GM12878 (cell line): ENCODE data around the gene FADD. TPM values are rescaled to one million over a fixed set of nuclear protein-coding genes. Genes with fewer than 3 reads are reported as not detected.

ENCODE experiments used
- ATAC-seq: fragments of 200-7000 bp; cut with Tn5 transposase; 3 replicates; pipeline ENCODE4 v1.9.1; 2020; ENCODE audit warnings: mild to moderate bottlenecking, moderate library complexity
- BruUV-seq: library from RNA; stranded (reverse); fragments of 400-500 nt; replicated peaks from 2 replicates; lab custom pipeline; 2021; lab: Mats Ljungman, UMichigan
- CTCF ChIA-PET: fragments of 300-600 bp; sonication (Branson Sonifier 250); formaldehyde crosslinking; extraction: SDS; loops from one replicate; lab custom pipeline; 2021; ENCODE audit warnings: inconsistent platforms; lab: Yijun Ruan, JAX
- POLR2A ChIA-PET: fragments of 350-600 bp; formaldehyde crosslinking; extraction: SDS; loops from one replicate; lab custom pipeline; 2021; ENCODE audit warnings: inconsistent platforms; lab: Charles Lee
- RAD21 ChIA-PET: fragments of 300-600 bp; sonication (Branson Sonifier 250); formaldehyde crosslinking; loops from one replicate; lab custom pipeline; 2023; ENCODE audit warnings: antibody characterized with exemption; ENCODE audit not compliant: unreplicated experiment; lab: Charles Lee
- SMC1A ChIA-PET: fragments of 300-600 bp; sonication (Branson Sonifier 250); formaldehyde crosslinking; loops from one replicate; lab custom pipeline; 2023; ENCODE audit not compliant: unreplicated experiment, uncharacterized antibody; lab: Charles Lee
- DNase-seq: peaks from one replicate; pipeline ENCODE4 v3.0.0-alpha.2; 2011; ENCODE audit warnings: low read depth, low spot score
- FAIRE-seq: peaks from 3 replicates; lab custom pipeline; 2011; peaks lifted over from hg19 to GRCh38; lab: Jason Lieb, UNC
- H2AFZ ChIP-seq: 2 replicates; pipeline ENCODE4 v1.6.0; 2011; ENCODE audit warnings: low read depth, low read length, control low read depth; ENCODE audit not compliant: control insufficient read depth
- H3K27ac ChIP-seq: 2 replicates; pipeline ENCODE4 v1.5.1; 2011; ENCODE audit warnings: control low read depth; ENCODE audit not compliant: control insufficient read depth, insufficient read depth
- H3K27me3 ChIP-seq, 2 experiments: replicated peaks in 1 of 2; 2 replicates each; pipeline versions ENCODE4 v1.6.0 to v1.6.1; 2011; ENCODE audit warnings: low read length in 1 of 2; ENCODE audit not compliant: control insufficient read depth in 2 of 2, insufficient read depth in 2 of 2
- H3K36me3 ChIP-seq, 2 experiments: 2 replicates each; pipeline ENCODE4 v1.5.1; 2011; ENCODE audit warnings: low read length in 1 of 2; ENCODE audit not compliant: control insufficient read depth in 2 of 2, insufficient read depth in 2 of 2
- H3K4me1 ChIP-seq: 2 replicates; pipeline ENCODE4 v1.6.1; 2011; ENCODE audit warnings: mild to moderate bottlenecking, low read length, moderate library complexity, mixed read lengths; ENCODE audit not compliant: control insufficient read depth, insufficient read depth
- H3K4me2 ChIP-seq: 2 replicates; pipeline ENCODE4 v1.6.0; 2011; ENCODE audit warnings: control low read depth; ENCODE audit not compliant: control insufficient read depth, insufficient read depth
- H3K4me3 ChIP-seq: fragments of 200-600 bp; sonication (generic); 2 replicates; pipeline ENCODE4 v1.5.1; 2016
- H3K79me2 ChIP-seq: 2 replicates; pipeline ENCODE4 v1.6.0; 2011; ENCODE audit warnings: low read length; ENCODE audit not compliant: control insufficient read depth, insufficient read depth
- H3K9ac ChIP-seq: 2 replicates; pipeline ENCODE4 v1.8.0; 2011; ENCODE audit warnings: low read length, control low read depth, mixed read lengths; ENCODE audit not compliant: control insufficient read depth, insufficient read depth
- H3K9me3 ChIP-seq: replicated peaks from 3 replicates; pipeline ENCODE4 v1.5.1; 2011; ENCODE audit warnings: mild to moderate bottlenecking, low read length; ENCODE audit not compliant: control insufficient read depth, insufficient read depth
- H4K20me1 ChIP-seq: 2 replicates; pipeline ENCODE4 v1.6.0; 2011; ENCODE audit not compliant: control insufficient read depth, insufficient read depth
- CEBPB ChIP-seq, 2 experiments: fragments of 150-350 bp in 1 of 2; IDR thresholded peaks; 2 replicates each; pipeline ENCODE4 v1.6.1; 2012 to 2014; ENCODE audit warnings: low read depth in 2 of 2, low read length in 2 of 2, borderline replicate concordance in 1 of 2, inconsistent platforms in 1 of 2
- CUX1 ChIP-seq: IDR thresholded peaks from 2 replicates; pipeline ENCODE4 v1.6.1; 2012; ENCODE audit warnings: improper control_type of control experiment, low read depth, low read length; ENCODE audit not compliant: insufficient replicate concordance
- GABPA ChIP-seq: IDR thresholded peaks from 2 replicates; pipeline ENCODE4 v1.6.1; 2014; ENCODE audit warnings: antibody characterized with exemption, low read depth, mild to moderate bottlenecking, inconsistent platforms
- IKZF1 ChIP-seq: fragments of 450-650 bp; conservative IDR thresholded peaks from 2 replicates; pipeline ENCODE4 v1.6.1; 2017; ENCODE audit warnings: antibody characterized with exemption, mild to moderate bottlenecking
- IRF4 ChIP-seq: IDR thresholded peaks from 2 replicates; pipeline ENCODE4 v1.6.1; 2011; ENCODE audit warnings: low read depth, low read length
- MYB ChIP-seq: fragments of 150-350 bp; IDR thresholded peaks from 2 replicates; pipeline ENCODE4 v1.6.1; 2014; ENCODE audit warnings: mild to moderate bottlenecking, low read depth, low read length, borderline replicate concordance
- PRDM15 ChIP-seq: fragments of 450-650 bp; formaldehyde crosslinking; IDR thresholded peaks from 2 replicates; pipeline ENCODE4 v1.4.0; 2020; ENCODE audit warnings: mild to moderate bottlenecking, moderate library complexity
- WGBS: methylation state at CpG from one replicate; pipeline ENCODE4 v1.1.6; 2016; ENCODE audit warnings: low lambda C conversion rate; ENCODE audit not compliant: insufficient replicate concordance, insufficient coverage; ENCODE audit errors: missing lambda C conversion rate; 5-methylcytosine and 5-hydroxymethylcytosine counted together
- in situ Hi-C: fragments of 300-500 bp; cut with MboI; formaldehyde crosslinking; loops from 9 replicates; pipeline ENCODE4 v1.14.3; 2018; ENCODE audit warnings: mixed read lengths
- intact Hi-C: fragments of 100-400 bp; cut with micrococcal nuclease; formaldehyde crosslinking; loops from one replicate; pipeline ENCODE4 v1.14.2; 2022; ENCODE audit not compliant: unreplicated experiment
- polyA plus RNA-seq, 11 experiments: library from polyadenylated mRNA; depleted of rRNA in 4 of 11; unstranded in 6 of 11; stranded (reverse) in 5 of 11; fragments of >200 nt; fragmentation: Nextera tagmentation in 4 of 11; fragmentation: Illumina TruSeq in 1 of 11; extraction: Ambion mirVana in 4 of 11; extraction: Trizol in 1 of 11; gene quantifications; 1 replicate in 1 of 11; 2 replicates in 10 of 11; pipeline versions ENCODE4 v1.2.1 to v1.2.3, GENCODE V29; 2011 to 2016; ENCODE audit warnings: inconsistent platforms in 2 of 11, missing spikeins in 2 of 11, low read depth in 1 of 11
- total RNA-seq, 4 experiments: library from RNA; depleted of rRNA in 3 of 4; stranded (reverse); fragments of >200 nt in 3 of 4; fragmentation: Illumina TruSeq in 1 of 4; extraction: Trizol in 1 of 4; gene quantifications; 2 replicates each; pipeline versions ENCODE4 v1.2.1 to v1.2.3, GENCODE V29; 2013 to 2021
- TF ChIP-seq, protein P1 (sequence below): fragments of 450-650 bp; IDR thresholded peaks from 2 replicates; pipeline ENCODE4 v1.6.1; 2017; ENCODE audit warnings: mild to moderate bottlenecking, moderate library complexity

FADD gene
- total and polyA plus RNA-seq, 10 of the 15 experiments (the other 5 are each of a cell fraction or from before 2014, with no cell fraction given) = 0.32 to 38.7 (median 21.8) TPM

DNA sequence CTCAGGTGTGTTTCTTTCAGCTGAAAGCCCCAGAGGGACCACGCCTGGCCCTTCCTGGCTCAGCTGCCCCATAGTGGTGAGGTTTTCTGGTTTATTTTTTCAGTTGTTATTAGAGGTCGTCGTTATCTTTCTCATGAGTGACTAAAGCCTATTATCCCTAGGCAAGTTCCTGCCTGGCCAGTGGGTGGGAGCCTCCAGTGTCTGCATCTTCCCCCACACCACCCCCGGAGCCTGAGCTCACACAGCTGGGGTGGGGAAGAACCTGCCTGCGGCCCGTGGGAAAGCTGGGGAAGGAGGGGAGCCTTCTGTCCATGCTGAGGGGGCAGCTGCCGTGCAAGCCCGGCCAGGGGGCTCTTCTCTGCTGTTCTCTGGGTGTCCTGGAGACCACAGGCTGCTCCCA is 43.1 kb downstream of the FADD start (continued):
- no peak for TF ChIP-seq PRDM15

DNA sequence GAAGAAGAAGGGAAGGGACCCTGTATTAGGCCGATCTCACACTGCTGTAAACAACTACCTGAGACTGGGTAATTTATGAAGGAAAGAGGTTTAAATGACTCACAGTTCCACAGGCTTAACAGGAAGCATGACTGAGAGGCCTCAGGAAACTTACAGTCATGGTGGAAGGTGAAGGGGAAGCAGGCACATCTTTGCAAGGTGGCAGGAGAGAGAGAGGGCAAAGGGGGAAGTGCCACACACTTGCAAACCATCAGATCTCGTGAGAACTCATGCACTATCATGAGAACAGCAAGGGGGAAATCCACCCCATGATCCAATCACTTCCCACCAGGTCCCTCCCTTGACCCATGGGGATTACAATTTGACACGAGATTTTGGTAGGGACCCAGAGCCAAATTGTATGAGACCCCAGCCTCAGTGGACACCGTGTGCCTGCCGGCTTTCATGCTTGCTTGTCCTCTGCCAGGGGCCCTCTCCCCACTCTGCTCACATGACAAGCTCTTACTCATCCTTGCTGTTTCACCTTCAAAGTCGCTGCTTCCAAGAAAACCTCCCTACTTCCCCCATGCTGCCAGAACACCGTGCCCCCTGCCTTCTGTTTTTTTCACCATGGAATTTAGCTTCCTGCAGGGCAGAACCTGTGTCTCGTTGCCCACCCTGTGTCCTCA is 44.1 kb downstream of the FADD start:
- no peak for FAIRE-seq
- no peaks in the 10 kb centered on the region for H3K4me1 ChIP-seq
- in situ Hi-C loops (no loop called here), intact Hi-C loops (no loop called here)
- ChIA-PET CTCF (no interaction called here), RAD21 (no interaction called here), POLR2A (no interaction called here), SMC1A (no interaction called here)
- no peak for DNase-seq
- H3K4me3 ChIP-seq = no peak overlapping the region
- no peak overlapping the region for H3K4me2 ChIP-seq
- TF ChIP-seq MYB = no peak
- no peak for TF ChIP-seq IKZF1
- TF ChIP-seq GABPA = no peak
- TF ChIP-seq, protein P1, sequence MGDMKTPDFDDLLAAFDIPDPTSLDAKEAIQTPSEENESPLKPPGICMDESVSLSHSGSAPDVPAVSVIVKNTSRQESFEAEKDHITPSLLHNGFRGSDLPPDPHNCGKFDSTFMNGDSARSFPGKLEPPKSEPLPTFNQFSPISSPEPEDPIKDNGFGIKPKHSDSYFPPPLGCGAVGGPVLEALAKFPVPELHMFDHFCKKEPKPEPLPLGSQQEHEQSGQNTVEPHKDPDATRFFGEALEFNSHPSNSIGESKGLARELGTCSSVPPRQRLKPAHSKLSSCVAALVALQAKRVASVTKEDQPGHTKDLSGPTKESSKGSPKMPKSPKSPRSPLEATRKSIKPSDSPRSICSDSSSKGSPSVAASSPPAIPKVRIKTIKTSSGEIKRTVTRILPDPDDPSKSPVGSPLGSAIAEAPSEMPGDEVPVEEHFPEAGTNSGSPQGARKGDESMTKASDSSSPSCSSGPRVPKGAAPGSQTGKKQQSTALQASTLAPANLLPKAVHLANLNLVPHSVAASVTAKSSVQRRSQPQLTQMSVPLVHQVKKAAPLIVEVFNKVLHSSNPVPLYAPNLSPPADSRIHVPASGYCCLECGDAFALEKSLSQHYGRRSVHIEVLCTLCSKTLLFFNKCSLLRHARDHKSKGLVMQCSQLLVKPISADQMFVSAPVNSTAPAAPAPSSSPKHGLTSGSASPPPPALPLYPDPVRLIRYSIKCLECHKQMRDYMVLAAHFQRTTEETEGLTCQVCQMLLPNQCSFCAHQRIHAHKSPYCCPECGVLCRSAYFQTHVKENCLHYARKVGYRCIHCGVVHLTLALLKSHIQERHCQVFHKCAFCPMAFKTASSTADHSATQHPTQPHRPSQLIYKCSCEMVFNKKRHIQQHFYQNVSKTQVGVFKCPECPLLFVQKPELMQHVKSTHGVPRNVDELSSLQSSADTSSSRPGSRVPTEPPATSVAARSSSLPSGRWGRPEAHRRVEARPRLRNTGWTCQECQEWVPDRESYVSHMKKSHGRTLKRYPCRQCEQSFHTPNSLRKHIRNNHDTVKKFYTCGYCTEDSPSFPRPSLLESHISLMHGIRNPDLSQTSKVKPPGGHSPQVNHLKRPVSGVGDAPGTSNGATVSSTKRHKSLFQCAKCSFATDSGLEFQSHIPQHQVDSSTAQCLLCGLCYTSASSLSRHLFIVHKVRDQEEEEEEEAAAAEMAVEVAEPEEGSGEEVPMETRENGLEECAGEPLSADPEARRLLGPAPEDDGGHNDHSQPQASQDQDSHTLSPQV = no peak
- no peak for TF ChIP-seq CEBPB (IDR thresholded peaks at IDR 0.05; ENCODE audit: borderline replicate concordance in 1 of 2, low read depth in 2 of 2, low read length in 2 of 2)
- TF ChIP-seq IRF4 = no peak
- TF ChIP-seq CUX1 = no peak
- no peak overlapping the region for H3K9ac ChIP-seq
- no peaks in the 10 kb centered on the region; the same call in 1 of the 2 replicates for H4K20me1 ChIP-seq
- no peak for ATAC-seq
- no peak overlapping the region for H3K27ac ChIP-seq
- H3K9me3 ChIP-seq = no peaks in the 10 kb centered on the region; the same call in 2 of the 3 replicates
- no peaks in the 10 kb centered on the region; a peak in 2 of 4 replicates for H3K27me3 ChIP-seq
- H3K36me3 ChIP-seq = no peaks in the 10 kb centered on the region
- H3K79me2 ChIP-seq = no peaks in the 10 kb centered on the region
- no TSS peak for BruUV-seq
- H2AFZ ChIP-seq = no peak overlapping the region
- WGBS = 22% methylated on average over 8 of the region's 8 CpGs
